ENCODE results near the gene PPM1D.
A peak's percentile ranks its signal among the peaks of the same experiment; 100 is the strongest.
"Not testable (repeated sequence)": the region's sequence is repeated elsewhere in the genome, so short reads cannot be mapped to it uniquely, and the experiment has no call there.

Gene PPM1D

DNA sequence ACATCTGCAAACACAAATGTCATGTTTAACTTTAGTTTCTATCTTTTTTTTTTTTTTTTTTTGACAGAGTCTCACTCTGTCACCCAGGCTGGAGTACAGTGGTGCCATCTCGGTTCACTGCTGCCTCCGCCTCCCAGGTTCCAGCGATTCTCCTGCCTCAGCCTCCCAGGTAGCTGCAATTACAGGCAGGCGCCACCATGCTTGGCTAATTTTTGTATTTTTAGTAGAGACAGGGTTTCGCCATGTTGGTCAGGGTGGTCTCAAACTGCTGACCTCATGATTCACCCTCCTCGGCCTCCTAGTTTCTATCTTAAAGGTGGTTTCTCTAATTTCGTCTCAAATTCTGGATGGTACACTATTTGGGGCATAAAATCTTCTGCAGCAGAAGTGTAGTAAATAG, 5.8 kb upstream of the PPM1D start:
- not testable (repeated sequence) for DNase-seq

DNA sequence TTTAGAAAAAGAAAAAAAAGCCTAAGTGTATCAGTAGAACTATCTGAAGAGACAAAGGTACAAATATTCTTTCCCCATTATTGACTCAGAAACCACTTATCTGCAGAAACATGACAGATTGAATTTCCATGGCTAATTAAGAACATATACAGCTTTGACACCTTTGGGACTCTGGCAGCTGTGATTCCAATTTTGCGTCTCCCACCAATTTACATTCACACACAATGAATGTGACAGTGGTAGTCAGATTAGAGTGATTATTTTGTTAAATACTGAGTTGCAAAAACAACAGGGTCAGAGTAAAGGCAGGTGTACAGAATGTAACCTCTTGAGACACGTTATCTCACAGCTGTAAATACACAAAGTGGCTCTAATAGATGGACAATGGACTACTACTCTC, 5.3 kb upstream of the PPM1D start:
- DNase-seq = no peak

DNA sequence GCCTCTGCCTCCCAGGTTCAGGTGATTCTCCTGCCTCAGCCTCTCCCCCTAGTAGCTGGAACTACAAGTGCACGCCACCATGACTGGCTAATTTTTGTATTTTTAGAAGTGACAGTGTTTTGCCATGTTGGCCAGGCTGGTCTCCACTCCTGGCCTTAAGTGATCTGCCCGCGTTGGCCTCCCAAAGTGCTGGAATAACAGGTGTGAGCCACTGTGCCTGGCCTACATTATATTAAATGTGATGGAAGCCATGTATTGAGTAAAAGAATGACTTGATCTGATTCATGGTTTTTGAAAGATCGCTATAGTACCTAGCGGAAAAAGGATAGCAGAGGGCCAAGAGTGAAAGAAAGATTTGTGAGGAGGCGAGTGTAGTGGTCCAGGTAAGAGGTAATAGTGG, 2.7 kb upstream of the PPM1D start:
- no peak for DNase-seq

DNA sequence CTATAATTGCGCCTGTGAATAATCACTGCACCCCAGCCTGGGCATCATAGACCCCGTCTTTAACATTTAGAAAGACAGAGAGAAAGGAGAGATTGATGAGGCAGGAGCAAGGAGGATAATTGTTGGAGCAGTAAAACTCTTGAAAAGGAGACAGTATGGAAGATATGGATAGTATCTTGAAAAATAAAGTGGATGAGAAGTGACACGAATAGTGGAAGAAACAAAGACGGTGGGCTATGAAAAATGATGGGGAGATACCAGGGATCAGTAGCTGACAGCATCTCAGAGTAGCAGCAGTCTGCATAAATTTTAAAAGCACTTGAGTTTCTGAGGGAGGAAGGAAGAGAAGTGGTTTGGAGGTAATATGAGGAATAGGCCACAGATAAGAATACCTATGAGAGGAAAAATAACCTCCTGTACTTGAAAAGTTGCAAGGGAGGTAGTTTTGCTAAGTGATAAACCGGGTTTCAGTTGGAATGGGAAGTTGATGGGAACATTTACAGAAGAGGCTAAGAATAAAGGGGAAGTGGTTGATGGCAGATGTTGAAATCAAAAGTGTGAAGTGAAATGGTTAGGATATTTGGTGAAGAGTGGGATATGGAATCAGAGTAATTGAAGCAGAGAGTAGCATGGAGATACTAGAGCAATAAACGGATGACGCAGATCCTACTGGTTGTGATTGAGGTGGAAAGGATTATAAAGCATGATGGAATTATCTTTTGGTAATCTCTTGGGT, 1.8 kb upstream of the PPM1D start:
- DNase-seq = no peak

DNA sequence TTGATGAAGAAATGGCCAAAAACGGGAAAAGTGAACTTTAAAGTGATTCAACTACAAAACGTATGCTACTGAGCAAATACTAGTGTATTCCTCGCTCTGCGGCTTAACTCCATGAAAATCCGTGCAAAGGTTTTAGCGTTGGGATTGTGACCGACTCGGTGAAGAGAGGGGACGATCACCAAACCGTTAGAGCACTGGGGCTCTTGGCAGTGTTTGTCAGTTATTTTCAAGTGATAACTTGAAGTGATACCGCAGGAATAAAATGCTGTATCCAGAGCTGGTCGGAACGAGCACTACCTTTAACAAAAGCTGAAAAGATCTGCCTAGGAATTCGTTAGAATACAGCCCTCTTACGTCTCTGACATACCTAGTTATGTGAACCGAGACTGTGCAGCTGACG, 773 bp upstream of the PPM1D start:
- DNase-seq = no peak

DNA sequence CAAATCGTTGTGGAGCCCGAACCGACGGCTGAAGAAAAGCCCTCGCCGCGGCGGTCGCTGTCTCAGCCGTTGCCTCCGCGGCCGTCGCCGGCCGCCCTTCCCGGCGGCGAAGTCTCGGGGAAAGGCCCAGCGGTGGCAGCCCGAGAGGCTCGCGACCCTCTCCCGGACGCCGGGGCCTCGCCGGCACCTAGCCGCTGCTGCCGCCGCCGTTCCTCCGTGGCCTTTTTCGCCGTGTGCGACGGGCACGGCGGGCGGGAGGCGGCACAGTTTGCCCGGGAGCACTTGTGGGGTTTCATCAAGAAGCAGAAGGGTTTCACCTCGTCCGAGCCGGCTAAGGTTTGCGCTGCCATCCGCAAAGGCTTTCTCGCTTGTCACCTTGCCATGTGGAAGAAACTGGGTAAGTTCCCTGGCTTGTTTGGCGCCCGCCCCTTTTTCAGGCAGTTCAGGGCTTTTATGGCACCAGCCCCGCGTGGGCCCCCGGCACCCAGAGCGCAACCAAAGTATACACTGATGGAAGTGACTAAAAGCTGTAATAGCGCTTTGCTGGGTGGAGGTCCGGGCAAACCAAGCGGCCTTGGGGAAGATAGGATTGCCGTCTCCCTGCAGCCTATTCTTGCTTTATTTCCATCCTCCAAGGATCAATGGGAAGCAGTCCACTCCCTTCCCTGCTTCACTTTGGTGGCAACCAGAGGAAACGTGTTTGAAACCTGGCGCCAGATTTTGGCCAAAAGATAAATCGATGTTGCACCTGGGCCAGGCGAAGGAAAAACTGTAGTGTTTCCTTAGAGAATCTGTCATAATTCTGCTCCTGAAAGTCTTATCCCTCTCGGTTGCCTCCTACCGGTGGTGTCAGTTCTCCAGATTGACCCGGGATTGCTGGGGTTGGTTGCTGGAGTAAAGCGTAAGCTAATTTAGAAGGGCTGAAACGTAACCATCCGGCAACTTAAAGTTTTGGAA, 775 bp downstream of the PPM1D start:
- peak; percentile 68 for DNase-seq

DNA sequence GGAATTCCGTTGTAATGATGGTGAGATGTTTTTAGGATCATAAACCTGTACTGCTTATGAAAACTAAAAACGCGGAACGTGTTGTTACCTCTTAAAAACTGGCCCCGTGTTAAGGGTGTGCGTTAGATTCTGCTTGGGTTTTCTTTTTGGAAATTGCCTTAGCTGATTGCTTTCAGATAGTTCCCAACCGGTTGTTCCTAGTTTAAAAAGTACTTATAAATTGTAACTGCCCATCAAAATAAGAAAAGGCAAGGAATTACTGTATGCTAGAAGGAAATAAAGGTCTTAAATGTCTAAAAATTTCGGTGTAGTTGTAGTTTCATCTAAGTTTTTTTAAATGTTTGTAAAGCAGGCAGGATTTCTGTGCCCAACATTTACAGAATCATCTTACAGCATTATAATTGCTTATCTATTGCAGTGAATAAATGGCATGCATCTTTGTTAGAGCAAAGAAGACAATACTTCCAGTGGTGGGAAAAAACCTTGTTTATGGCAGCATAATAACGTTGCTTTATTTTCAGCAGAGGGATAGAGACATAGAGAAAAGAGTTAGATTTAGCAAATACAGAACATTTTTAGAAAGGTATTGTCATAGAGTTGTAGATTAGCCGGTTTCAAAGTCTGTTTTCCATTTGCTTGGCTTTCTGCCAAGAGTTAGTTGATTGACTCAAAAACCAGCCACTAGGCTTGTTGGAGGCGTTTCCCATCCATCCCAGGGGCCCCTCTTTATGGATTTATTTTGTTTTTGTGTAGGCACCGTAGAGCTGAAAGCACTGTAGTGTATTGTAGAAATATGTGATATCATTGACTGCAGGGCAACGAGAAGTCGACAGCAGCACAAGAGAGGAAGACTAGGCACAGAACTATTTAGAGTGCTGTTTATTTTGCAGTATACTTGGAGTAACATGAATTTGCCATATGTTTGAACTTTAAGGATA, 1.7 kb downstream of the PPM1D start:
- DNase-seq = peak; percentile 58

DNA sequence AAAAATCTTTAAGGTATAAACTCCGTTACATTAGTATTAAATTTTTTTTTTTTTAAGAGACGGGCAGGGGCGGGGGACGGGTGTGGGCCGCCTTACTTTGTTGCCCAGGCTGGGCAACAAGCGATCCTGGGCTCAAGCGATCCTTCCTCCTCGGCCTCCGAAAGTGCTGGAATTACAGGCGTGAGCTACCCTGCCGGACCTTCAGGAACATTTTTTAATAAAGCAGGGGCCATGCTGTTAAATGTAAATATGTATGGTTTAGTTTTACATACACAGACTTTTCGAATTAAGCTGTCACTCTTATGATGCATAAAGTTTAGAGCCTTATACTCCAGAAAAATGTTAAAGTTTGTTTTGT, 2.4 kb downstream of the PPM1D start:
- DNase-seq = no peak

DNA sequence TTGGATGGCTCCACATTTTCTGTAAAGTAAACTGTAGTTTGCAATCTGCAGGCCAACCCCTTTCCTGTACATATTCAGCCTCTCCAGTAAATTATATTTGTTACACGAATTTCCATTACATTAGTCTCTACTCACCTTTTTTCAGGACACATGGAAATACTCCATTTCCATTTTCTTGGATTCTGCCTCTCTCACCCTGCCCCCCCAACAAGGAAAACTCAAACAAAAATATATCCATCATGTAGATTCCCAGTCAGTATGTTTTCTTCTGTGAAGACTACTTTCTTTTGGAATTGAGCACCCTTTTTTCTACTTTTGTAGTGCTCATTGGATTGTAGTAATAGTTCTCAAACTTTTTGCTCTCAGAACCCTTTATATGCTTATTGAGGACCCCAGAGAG, 2.9 kb downstream of the PPM1D start:
- DNase-seq = no peak

DNA sequence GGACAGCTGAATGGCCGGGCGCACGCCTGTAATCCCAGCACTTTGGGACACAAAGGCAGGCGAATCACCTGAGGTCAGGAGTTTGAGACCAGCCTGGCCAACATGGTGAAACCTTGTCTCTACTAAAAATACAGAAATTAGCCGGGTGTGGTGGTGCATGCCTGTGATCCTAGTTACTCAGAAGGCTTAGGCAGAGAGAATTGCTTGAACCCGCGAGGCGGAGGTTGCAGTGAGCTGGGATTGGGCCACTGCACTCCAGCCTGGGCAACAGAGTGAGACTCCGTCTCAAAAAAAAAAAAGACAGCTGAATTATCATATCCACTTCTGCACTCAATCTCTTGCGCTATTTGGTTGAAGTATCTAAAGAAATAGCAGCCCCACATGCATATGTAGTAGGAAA, 3.5 kb downstream of the PPM1D start:
- not testable (repeated sequence) for DNase-seq

DNA sequence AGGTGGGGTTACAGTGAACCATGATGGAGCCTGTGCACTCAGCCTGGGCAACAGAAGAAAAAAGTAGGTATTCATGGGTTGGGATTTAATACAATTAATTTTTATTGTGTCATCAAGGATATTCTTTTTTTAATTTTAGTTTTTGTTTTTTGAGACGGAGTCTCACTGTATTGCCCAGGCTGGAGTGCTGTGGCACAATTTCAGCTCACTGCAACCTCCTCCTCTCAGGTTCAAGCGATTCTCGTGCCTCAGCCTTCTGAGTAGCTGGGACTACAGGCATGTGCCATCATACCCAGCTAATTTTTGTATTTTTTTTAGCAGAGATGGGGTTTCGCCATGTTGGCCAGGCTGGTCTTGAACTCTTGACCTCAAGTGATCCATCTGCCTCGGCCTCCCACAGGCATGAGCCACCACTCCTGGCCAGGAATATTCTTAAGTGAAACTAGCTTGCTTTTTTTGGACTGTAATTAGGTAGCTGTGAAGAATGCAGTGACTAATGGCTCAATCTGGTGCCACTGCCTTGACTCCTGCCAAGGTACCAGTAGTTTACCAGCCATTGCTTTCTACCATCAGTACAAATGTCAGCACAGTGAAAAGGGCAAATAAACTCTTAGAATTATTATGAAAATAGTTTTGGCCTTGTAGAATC, 4.8 kb downstream of the PPM1D start:
- no peak for DNase-seq

DNA sequence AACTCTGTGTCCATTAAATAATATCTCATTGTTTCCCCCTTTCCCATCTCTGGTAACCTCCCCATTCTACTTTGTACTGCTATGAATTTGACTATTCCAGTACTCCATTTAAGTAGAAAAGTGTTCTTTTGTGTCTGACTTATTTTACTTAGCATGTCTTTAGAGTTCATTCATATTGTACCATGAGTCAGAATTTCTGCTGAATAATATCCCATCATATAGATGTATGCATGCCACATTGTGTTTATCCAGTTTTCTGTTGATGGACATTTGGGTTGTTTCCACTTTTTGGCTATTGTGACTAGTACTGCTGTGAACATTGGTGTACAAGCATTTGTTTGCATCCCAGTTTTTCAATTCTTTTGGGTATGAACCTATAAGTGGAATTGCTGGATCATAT, 6.0 kb downstream of the PPM1D start:
- DNase-seq = no peak

DNA sequence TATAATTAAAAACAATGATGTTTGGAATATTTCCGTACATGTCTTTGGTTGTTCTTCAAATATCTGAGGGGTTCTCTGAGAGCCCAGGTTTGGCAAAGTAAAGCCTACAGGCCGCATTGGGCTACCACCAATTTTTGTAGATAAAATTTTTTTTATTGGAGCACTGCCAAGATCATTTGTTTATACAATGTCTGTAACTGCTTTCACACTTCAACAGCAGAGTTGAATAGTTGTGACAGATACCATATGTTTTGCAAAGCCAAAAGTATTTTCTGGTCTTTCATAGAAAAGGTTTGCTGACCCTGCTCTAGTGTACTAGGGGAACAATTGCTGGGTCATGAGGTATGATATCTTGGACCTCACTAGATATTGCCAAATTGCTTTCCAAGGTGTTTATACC, 10.5 kb downstream of the PPM1D start:
- DNase-seq = peak; percentile 7

DNA sequence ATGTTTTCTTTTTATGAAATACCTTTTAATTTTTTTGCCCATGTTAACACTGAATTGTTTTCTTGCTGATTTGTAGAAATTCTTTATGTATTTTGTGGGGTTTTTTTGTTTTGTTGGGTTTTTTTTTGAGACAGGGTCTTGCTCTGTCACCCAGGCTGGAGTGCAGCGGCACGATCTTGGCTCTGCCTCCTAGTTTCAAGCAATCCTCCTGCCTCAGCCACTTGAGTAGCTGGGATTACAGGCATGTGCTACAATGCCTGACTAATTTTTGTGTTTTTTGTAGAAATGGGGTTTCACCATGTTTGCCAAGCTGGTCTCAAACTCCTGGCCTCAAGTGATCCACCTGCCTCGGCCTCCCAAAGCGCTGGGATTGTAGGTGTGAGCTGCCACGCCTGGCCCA, 11.3 kb downstream of the PPM1D start:
- DNase-seq = not testable (repeated sequence)

DNA sequence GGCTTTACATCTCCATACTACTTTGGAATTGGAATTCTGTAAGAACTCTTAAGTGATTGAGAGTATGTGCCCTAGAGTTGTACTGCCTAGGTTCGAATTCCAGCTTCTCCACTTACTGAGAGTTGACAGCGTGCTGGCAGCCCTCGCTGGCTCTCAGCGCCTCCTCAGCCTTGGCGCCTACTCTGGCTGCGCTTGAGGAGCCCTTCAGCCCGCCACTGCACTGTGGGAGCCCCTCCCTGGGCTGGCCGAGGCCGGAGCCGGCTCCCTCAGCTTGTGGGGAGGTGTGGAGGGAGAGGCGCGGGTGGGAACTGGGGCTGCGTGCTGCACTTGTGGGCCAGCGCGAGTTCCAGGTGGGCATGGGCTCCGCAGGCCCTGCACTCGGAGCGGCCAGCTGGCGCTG, 13.3 kb downstream of the PPM1D start:
- DNase-seq = no peak

DNA sequence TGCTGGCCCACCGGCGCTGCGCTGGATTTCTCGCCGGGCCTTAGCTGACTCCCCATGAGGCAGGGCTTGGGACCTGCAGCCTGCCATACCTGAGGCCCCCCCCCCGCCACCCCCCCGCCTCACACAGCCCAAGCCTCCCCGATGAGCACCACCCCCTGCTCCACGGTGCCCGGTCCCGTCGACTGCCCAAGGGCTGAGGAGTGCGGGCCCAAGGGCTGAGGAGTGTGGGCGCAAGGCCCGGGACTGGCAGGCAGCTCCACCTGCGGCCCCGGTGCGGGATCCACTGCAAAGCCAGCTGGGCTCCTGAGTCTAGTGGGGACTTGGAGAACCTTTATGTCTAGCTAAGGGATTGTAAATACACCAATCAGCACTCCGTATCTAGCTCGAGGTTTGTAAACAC, 13.8 kb downstream of the PPM1D start:
- not testable (repeated sequence) for DNase-seq

DNA sequence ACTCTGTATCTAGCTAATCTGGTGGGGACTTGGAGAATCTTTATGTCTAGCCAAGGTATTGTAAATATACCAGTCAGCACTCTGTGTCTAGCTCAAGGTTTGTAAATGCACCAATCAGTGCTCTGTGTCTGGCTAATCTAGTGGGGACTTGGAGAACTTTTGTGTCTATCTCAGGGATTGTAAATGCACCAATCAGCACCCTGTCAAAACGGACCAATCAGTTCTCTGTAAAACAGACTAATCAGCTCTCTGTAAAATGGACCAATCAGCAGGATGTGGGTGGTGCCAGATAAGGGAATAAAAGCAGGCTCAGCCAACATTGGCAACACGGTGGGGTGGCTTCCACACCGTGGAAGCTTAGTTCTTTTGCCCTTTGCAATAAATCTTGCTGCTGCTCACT, 14.3 kb downstream of the PPM1D start:
- not testable (repeated sequence) for DNase-seq

DNA sequence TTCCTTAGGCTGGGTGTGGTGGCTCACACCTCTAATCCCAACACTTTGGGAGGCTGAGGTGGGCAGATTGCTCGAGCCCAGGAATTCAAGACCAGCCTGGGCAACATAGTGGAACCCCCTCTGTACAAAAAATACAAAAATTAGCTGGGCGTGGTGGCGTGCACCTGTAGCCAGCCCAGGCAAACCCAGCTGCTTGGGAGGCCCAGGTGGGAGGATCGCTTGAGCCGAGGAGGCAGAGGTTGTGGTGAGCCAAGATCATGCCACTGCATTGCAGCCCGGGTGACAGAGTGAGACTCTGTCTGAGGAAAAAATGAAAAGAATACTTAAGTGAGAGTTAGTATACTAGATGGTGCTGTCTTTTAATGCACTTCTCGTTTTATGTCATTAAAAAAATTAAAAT, 15.1 kb downstream of the PPM1D start:
- no peak for DNase-seq

DNA sequence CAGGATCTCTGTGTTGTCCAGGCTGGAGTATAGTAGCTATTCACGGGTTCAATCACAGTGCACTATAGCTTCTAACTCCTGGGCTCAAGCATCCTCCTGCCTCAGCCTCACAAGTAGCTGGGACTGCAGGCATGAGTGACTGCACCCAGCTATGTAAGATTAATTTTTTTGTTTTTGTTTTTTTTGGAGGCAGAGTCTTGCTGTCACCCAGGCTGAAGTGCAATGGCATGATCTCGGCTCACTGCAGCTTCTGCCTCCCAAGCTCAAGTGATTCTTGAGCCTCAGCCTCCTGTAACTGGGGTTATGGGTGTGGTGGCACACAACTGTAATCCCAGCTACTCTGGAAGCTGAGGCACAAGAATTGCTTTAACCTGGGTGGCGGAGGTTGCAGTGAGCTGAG, 15.8 kb downstream of the PPM1D start:
- no peak for DNase-seq

DNA sequence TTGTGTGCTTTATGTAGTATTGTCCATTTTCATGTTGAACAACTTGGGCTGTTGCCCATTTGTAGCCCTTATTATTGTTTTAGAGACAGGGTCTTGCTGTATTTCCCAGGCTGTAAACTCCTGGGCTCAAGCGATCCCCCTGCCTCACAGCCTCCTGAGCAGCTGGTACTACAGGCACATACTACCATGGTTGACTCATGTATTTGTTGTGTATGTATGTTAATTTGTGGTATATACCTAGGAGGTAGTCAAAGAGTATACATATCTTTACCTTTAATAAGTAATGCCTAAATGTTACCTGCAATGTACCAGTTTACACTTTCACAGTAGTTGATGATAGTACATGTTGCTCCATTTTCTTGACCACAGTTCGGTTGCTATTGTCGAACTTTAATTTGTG, 18.1 kb downstream of the PPM1D start:
- no peak for DNase-seq

DNA sequence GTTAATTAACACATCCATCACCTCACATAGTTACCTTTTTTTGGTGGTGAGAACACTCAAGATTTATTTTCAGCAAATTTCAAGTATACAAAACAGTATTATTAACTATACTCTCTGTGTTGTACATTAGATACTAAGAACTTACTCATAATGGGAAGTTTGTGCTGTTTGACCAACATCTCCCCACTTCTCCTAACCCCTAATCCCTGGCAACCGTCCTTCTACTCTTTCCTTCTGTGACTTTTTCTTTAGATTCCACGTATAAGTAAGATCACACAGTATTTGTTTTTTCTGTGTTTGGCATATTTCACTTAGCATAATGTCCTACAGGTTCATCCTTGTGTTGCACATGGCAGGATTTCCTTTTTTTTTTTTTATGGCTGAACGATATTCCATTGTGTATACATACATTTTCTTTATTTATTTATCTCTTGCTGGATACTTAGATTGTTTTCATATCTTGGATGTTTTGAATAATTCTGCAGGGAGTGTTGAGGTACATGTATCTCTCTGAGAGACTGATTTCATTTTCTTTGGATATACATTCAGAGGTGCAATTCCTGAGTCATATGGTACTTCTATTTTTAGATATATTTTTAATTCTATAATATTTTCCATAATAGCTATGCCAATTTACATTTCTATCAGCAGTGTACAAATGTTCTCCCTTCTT, 19.0 kb downstream of the PPM1D start:
- no peak for DNase-seq

DNA sequence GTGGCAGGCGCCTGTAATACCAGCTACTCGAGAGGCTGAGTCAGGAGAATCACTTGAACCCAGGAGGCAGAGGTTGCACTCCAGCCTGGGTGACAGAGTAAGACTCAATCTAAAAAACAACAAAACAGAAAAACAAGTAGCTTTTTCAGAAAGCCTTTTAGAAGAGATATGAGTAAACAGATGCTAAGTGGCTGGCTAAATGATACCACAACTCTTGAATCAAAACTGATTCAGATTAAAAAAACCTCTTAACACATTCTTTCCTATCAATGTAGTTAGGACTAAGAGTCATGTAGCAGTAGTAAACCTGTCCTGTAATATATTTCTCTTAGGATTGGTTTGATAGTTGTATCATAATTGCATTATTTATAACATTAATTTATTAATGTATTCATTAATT, 23.0 kb downstream of the PPM1D start:
- DNase-seq = no peak
